Measurements from ENCODE around the gene CABLES2. TPM values are rescaled to one million over a fixed set of nuclear protein-coding genes. Genes with fewer than 3 reads are reported as not detected.

The CABLES2 gene
- total and polyA plus RNA-seq, 2 donors (not counting 3 experiments of a cell fraction or from before 2014, with no cell fraction given), result 7.8 to 9.9 TPM

DNA sequence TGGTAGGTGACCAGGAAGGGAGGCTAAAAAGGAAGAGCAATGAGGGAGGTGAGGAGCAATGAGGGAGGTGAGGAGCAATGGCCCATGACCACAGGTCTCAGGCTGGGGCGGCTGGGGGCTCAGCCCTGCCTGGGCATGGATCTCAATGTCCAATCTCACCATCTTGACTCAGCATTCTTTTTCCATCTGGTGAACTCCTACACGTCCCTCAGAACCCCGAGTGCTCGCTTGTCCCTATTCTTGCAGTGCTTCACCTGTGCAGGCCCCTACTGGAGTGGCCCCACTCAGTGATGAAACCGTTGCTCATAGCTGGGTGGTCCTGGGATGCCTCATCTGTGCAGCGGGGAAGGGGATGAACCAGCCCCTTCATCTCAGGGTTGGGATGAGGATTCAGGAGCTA lies 37.2 kb upstream of the CABLES2 start:
- H4K20me1 ChIP-seq (replicated peaks; ENCODE audit: control insufficient read depth, extremely low read depth, insufficient read depth, low read length), result no peaks in the 10 kb centered on the region
- no peak overlapping the region for H2AFZ ChIP-seq (ENCODE audit: low read depth, low read length)
- no peak overlapping the region for H3K27ac ChIP-seq (ENCODE audit: insufficient read depth, low read depth, low read length)
- no peaks in the 10 kb centered on the region for H3K79me2 ChIP-seq (ENCODE audit: control insufficient read depth, insufficient read depth, low read length)
- no peaks in the 10 kb centered on the region for H3K27me3 ChIP-seq (ENCODE audit: control insufficient read depth in 2 of 2, insufficient read depth in 2 of 2, low read length in 2 of 2)
- H3K9ac ChIP-seq (replicated peaks; ENCODE audit: extremely low read depth, insufficient read depth, low read length), result no peak overlapping the region
- DNase-seq (ENCODE audit: low read depth, low spot score) (no peak), FAIRE-seq (no peak)
- H3K4me2 ChIP-seq (ENCODE audit: insufficient read depth, low read length), result no peak overlapping the region
- no peaks in the 10 kb centered on the region for H3K9me3 ChIP-seq (replicated peaks; ENCODE audit: control insufficient read depth, insufficient read depth, low read length)
- dilution Hi-C loops (cut with MboI; ENCODE audit: extremely low pct_ligation_motif_present, low sequenced_read_pairs) (no loop called here), intact Hi-C loops (cut with micrococcal nuclease) (no loop called here)
- no peak overlapping the region for H3K4me3 ChIP-seq (replicated peaks in 1 of 3; ENCODE audit: insufficient read depth in 1 of 3, low read depth in 1 of 3, low read length in 3 of 3)
- no peaks in the 10 kb centered on the region for H3K36me3 ChIP-seq (ENCODE audit: control insufficient read depth in 2 of 2, extremely low read depth in 1 of 2, insufficient read depth in 2 of 2, low read length in 2 of 2)
- no TSS peak for BruUV-seq (replicated peaks)
- no peaks in the 10 kb centered on the region for H3K4me1 ChIP-seq (ENCODE audit: control insufficient read depth, extremely low read depth, insufficient read depth, low read length)
- ChIA-PET POLR2A (no interaction called here), CTCF (no interaction called here)
- no peaks in the 10 kb centered on the region for H3K9me1 ChIP-seq (replicated peaks; ENCODE audit: control insufficient read depth, extremely low read depth, insufficient read depth, low read length)
- TF ChIP-seq EZH2 (IDR thresholded peaks at IDR 0.05; ENCODE audit: borderline replicate concordance, low read depth, low read length, severe bottlenecking) (no peak), JUN (IDR thresholded peaks at IDR 0.05; ENCODE audit: borderline replicate concordance, insufficient read depth, insufficient read length, low read depth) (no peak), GATA2 (IDR thresholded peaks at IDR 0.05; ENCODE audit: insufficient read depth, insufficient read length, low read depth, low read length) (no peak), MYC (IDR thresholded peaks at IDR 0.05; ENCODE audit: low read depth, low read length) (no peak), FOS (IDR thresholded peaks at IDR 0.05; ENCODE audit: borderline replicate concordance, insufficient read depth, low read length) (no peak)

DNA sequence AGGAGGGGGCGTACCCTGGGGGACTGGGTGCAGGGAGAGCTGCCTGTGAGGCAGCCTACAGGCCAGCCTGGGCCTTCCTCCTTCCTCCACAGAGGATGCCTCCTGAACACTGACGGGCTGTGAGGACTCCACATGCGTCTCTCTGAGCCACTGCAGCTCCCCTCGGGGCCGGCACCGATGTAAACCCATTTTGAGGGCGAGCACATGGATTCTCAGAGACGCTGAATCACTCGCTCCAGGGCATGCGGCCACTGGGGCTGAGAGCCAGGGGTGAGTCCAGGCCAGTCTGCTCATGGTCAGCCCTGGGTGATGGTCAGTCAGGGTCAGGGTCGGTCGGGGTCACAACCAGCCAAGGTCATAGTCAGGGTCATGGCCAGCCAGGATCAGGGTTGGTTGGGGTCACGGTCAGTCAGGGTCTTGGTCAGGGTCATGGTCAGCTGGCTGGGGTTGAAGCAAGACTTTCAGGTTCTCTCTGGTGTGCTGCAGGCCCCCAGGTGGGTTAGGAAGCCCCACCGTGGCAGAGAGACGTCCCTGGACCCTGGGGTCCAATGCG lies 35.0 kb upstream of the CABLES2 start:
- no TSS peak for BruUV-seq (replicated peaks)

More for the DNA sequence above, 35.0 kb upstream of the CABLES2 start:
- no peak for DNase-seq (ENCODE audit: low read depth, low spot score)
- Histone ChIP-seq H3K4me1 (ENCODE audit: control insufficient read depth, extremely low read depth, insufficient read depth, low read length) (no peaks in the 10 kb centered on the region), H3K27ac (ENCODE audit: insufficient read depth, low read depth, low read length) (no peak overlapping the region), H2AFZ (ENCODE audit: low read depth, low read length) (no peak overlapping the region), H4K20me1 (replicated peaks; ENCODE audit: control insufficient read depth, extremely low read depth, insufficient read depth, low read length) (no peaks in the 10 kb centered on the region), H3K9me3 (replicated peaks; ENCODE audit: control insufficient read depth, insufficient read depth, low read length) (no peaks in the 10 kb centered on the region), H3K9me1 (replicated peaks; ENCODE audit: control insufficient read depth, extremely low read depth, insufficient read depth, low read length) (no peaks in the 10 kb centered on the region), H3K4me3 (replicated peaks in 1 of 3; ENCODE audit: insufficient read depth in 1 of 3, low read depth in 1 of 3, low read length in 3 of 3) (no peak overlapping the region), H3K4me2 (ENCODE audit: insufficient read depth, low read length) (no peak overlapping the region), H3K79me2 (ENCODE audit: control insufficient read depth, insufficient read depth, low read length) (no peaks in the 10 kb centered on the region), H3K9ac (replicated peaks; ENCODE audit: extremely low read depth, insufficient read depth, low read length) (no peak overlapping the region), H3K36me3 (ENCODE audit: control insufficient read depth in 2 of 2, extremely low read depth in 1 of 2, insufficient read depth in 2 of 2, low read length in 2 of 2) (no peaks in the 10 kb centered on the region), H3K27me3 (ENCODE audit: control insufficient read depth in 2 of 2, insufficient read depth in 2 of 2, low read length in 2 of 2) (no peaks in the 10 kb centered on the region)
- intact Hi-C loops (cut with micrococcal nuclease) (no loop called here), dilution Hi-C loops (cut with MboI; ENCODE audit: extremely low pct_ligation_motif_present, low sequenced_read_pairs) (no loop called here)
- FAIRE-seq, result no peak
- POLR2A ChIA-PET, result no interaction called here
- TF ChIP-seq EZH2 (IDR thresholded peaks at IDR 0.05; ENCODE audit: borderline replicate concordance, low read depth, low read length, severe bottlenecking) (no peak), FOS (IDR thresholded peaks at IDR 0.05; ENCODE audit: borderline replicate concordance, insufficient read depth, low read length) (no peak), JUN (IDR thresholded peaks at IDR 0.05; ENCODE audit: borderline replicate concordance, insufficient read depth, insufficient read length, low read depth) (no peak), GATA2 (IDR thresholded peaks at IDR 0.05; ENCODE audit: insufficient read depth, insufficient read length, low read depth, low read length) (no peak), POLR2A (IDR thresholded peaks at IDR 0.05; ENCODE audit: low read depth, low read length) (no peak), MYC (IDR thresholded peaks at IDR 0.05; ENCODE audit: low read depth, low read length) (no peak), POLR2AphosphoS5 (IDR thresholded peaks at IDR 0.05; ENCODE audit: insufficient read depth, low read depth, low read length) (no peak)
- TF ChIP-seq, protein P1, sequence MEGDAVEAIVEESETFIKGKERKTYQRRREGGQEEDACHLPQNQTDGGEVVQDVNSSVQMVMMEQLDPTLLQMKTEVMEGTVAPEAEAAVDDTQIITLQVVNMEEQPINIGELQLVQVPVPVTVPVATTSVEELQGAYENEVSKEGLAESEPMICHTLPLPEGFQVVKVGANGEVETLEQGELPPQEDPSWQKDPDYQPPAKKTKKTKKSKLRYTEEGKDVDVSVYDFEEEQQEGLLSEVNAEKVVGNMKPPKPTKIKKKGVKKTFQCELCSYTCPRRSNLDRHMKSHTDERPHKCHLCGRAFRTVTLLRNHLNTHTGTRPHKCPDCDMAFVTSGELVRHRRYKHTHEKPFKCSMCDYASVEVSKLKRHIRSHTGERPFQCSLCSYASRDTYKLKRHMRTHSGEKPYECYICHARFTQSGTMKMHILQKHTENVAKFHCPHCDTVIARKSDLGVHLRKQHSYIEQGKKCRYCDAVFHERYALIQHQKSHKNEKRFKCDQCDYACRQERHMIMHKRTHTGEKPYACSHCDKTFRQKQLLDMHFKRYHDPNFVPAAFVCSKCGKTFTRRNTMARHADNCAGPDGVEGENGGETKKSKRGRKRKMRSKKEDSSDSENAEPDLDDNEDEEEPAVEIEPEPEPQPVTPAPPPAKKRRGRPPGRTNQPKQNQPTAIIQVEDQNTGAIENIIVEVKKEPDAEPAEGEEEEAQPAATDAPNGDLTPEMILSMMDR (IDR thresholded peaks at IDR 0.05; ENCODE audit: extremely low read depth in 1 of 2, insufficient read depth in 1 of 2, low read depth in 1 of 2, low read length in 2 of 2), result no peak
- TF ChIP-seq, protein P2, sequence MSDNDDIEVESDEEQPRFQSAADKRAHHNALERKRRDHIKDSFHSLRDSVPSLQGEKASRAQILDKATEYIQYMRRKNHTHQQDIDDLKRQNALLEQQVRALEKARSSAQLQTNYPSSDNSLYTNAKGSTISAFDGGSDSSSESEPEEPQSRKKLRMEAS (IDR thresholded peaks at IDR 0.05; ENCODE audit: insufficient read depth, insufficient read length), result no peak
- CTCF ChIA-PET, result interaction anchor here (0.6 kb wide), 1 partner anchor 1597 kb away, joined by 3 read pairs; no protein-coding TSS in a partner anchor
